HL-60 (cell line): Measurements from ENCODE around the gene AKT3.

Source experiments
- DNase-seq, 2 experiments: peaks; one replicate each; pipeline ENCODE4 v3.0.0-alpha.2; 2010 to 2020; ENCODE audit warnings: low read depth in 1 of 2, low spot score in 1 of 2
- H3K27ac ChIP-seq: fragments of 250-450 bp; sonication (Bioruptor Pico); replicated peaks from 2 replicates; pipeline ENCODE4 v1.5.1; 2020; ENCODE audit warnings: mild to moderate bottlenecking, moderate library complexity
- H3K27me3 ChIP-seq: fragments of 250-450 bp; sonication (Bioruptor Pico); 2 replicates; pipeline ENCODE4 v1.5.1; 2021; ENCODE audit warnings: mild to moderate bottlenecking, moderate library complexity; ENCODE audit not compliant: insufficient read depth, poor library complexity, severe bottlenecking
- H3K4me3 ChIP-seq: replicated peaks from 2 replicates; pipeline ENCODE4 v1.5.1; 2011; ENCODE audit warnings: mild to moderate bottlenecking, control low read depth, low read length; ENCODE audit not compliant: insufficient read depth
- GABPA ChIP-seq: IDR thresholded peaks from 2 replicates; pipeline ENCODE4 v1.6.1; 2012; ENCODE audit warnings: low read depth
- POLR2AphosphoS5 ChIP-seq: IDR thresholded peaks from 2 replicates; pipeline ENCODE4 v1.6.1; 2012; ENCODE audit warnings: low read depth
- SPI1 ChIP-seq: IDR thresholded peaks from 2 replicates; pipeline ENCODE4 v1.6.1; 2012; ENCODE audit warnings: low read depth, mild to moderate bottlenecking, borderline replicate concordance
- TF ChIP-seq, protein P1 (sequence below): IDR thresholded peaks from one replicate; pipeline ENCODE4 v1.5.1; 2011; ENCODE audit warnings: low read length, control low read depth, inconsistent platforms; ENCODE audit not compliant: insufficient read depth
- TF ChIP-seq, protein P2 (sequence below): IDR thresholded peaks from 2 replicates; pipeline ENCODE4 v1.6.1; 2012; ENCODE audit warnings: low read depth; ENCODE audit not compliant: insufficient replicate concordance

The AKT3 gene

DNA sequence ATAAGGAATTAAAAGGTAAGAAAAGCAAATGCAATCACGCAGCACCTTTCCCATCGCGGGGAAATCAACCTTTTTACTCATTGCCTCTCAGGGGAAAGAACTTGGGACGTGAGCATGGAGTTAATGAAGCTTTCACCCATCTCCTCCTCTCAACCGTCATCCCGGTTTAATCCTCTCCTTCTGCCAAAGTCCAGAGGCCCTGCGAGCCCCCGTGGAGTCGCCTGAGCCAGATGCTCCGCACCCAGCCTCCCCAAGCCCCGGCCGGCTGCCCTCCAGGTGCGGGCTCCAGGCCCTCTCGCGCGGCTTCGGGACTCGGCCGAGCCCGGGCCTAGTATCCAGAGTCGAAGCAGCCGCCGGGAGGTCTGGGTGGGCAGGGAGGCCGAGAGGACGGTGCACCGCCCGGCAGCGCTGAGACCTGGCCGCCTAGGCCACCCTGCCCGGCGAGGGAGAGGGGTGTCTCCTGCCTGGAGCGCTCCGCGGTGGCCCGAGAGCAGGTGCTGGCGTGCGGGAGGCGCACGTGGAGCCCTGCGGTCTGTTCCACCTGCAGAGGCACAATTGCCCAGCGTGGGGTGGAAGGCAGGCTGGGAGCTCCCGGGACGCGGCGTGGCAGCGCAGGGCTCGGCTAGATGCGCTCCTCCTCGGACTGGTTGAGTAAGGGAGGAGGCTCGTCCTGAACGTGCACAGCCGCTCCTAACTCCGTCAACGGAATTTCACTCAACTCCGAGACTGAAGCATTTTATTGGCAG lies 375.7 kb downstream of the AKT3 start:
- DNase-seq, result no peak
- no peak overlapping the region for H3K4me3 ChIP-seq
- H3K27ac ChIP-seq, result no peak overlapping the region
- no peaks in the 10 kb centered on the region for H3K27me3 ChIP-seq
- TF ChIP-seq, protein P1, sequence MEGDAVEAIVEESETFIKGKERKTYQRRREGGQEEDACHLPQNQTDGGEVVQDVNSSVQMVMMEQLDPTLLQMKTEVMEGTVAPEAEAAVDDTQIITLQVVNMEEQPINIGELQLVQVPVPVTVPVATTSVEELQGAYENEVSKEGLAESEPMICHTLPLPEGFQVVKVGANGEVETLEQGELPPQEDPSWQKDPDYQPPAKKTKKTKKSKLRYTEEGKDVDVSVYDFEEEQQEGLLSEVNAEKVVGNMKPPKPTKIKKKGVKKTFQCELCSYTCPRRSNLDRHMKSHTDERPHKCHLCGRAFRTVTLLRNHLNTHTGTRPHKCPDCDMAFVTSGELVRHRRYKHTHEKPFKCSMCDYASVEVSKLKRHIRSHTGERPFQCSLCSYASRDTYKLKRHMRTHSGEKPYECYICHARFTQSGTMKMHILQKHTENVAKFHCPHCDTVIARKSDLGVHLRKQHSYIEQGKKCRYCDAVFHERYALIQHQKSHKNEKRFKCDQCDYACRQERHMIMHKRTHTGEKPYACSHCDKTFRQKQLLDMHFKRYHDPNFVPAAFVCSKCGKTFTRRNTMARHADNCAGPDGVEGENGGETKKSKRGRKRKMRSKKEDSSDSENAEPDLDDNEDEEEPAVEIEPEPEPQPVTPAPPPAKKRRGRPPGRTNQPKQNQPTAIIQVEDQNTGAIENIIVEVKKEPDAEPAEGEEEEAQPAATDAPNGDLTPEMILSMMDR, result no peak
- TF ChIP-seq SPI1 (no peak), POLR2AphosphoS5 (no peak), GABPA (no peak)
- TF ChIP-seq, protein P2, sequence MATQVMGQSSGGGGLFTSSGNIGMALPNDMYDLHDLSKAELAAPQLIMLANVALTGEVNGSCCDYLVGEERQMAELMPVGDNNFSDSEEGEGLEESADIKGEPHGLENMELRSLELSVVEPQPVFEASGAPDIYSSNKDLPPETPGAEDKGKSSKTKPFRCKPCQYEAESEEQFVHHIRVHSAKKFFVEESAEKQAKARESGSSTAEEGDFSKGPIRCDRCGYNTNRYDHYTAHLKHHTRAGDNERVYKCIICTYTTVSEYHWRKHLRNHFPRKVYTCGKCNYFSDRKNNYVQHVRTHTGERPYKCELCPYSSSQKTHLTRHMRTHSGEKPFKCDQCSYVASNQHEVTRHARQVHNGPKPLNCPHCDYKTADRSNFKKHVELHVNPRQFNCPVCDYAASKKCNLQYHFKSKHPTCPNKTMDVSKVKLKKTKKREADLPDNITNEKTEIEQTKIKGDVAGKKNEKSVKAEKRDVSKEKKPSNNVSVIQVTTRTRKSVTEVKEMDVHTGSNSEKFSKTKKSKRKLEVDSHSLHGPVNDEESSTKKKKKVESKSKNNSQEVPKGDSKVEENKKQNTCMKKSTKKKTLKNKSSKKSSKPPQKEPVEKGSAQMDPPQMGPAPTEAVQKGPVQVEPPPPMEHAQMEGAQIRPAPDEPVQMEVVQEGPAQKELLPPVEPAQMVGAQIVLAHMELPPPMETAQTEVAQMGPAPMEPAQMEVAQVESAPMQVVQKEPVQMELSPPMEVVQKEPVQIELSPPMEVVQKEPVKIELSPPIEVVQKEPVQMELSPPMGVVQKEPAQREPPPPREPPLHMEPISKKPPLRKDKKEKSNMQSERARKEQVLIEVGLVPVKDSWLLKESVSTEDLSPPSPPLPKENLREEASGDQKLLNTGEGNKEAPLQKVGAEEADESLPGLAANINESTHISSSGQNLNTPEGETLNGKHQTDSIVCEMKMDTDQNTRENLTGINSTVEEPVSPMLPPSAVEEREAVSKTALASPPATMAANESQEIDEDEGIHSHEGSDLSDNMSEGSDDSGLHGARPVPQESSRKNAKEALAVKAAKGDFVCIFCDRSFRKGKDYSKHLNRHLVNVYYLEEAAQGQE, result no peak

DNA sequence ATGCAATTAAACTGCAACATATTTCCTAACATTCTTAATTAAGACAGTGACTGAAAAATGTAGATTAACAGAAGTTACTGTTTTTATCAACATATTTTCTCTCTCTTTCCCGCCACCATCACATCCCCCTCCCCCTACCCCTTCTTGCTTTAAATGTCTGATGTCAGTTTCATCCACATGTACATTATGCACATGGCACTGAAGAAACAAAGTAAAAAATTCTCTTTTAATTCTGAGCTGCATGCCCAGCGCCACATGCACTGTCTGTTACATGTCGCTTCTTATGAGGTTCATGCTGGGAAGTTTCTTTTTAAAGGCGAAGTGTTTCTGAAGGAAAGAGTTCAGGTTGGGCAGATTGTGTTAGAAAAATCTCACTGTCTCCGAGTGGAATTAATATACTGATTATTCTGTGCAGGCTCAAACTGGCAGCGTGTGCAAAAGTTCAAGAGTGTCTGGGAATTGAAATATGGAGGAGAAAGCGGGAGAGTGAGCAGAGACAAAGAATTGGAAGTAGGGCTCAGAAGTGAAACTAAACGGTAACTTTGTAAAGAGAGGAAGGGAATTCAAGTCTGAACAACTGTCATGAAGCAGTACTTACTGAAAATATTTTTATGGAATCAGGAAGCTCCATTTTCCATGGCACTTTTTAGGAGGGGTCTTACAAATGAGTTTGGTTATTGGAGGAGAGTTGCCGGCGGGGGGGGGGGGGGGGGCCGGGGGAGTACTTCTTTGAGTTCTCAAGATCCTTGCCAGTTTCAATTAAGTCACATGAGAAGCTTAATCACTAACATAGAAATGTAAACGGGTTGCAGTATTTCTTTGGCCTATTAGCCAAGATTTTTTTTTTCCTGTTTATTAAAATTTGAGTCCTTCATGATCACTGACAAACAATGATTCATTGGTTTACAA lies 376.6 kb downstream of the AKT3 start:
- H3K4me3 ChIP-seq, result no peak overlapping the region
- H3K27ac ChIP-seq, result peak overlapping the region; percentile 45; the same call in 1 of the 2 replicates
- H3K27me3 ChIP-seq, result no peaks in the 10 kb centered on the region
- TF ChIP-seq GABPA (no peak), SPI1 (no peak), POLR2AphosphoS5 (no peak)
- TF ChIP-seq, protein P1, result no peak
- TF ChIP-seq, protein P2, result no peak
- DNase-seq, result no peak

DNA sequence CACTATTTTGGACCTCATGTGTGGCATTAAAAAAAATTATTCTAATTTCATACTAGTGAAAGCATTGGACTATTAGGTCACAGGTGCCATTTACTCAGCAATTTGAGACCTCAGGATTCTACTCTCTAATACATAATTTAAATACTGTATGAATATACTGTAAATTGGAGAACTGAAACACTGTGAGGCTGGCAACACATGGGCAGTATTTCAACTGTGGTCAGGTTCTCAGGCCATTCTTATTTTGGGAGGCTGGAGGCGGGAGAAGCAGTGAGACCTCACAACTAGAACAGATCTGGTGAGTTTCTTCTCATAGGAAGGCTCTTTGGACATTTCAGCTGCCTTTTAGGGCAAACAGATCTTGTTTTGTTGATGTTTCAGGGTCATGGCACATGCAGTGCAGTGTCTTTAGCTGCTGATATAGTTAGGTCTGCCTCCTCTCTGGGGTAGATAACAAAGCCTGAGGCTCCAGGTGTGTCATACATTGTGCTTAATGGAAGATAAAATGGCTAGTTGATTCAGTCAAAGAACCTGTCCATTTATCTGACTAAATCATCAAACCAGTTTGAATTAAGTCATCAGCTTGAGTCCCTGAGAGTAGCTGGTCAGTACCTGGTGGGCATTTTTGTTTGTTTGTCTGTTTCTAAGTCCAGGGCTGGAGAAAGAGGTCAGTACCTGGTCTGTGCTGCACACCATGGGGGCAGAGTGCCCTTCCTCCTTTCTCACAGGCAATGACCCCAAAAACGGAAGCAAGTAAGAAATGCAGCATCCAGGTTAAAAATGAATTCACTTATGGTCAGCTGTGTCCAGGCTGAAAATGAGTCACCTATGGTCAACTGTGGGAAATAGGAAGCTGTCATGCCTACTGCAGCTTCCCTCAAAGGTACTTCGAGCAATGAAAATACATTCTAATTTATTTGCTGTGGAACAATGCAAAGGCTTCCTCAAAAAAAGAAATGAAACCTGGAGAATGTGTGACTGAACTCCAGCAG lies 378.0 kb downstream of the AKT3 start:
- no peak for DNase-seq
- no peak overlapping the region for H3K27ac ChIP-seq
- no peak for TF ChIP-seq SPI1
- TF ChIP-seq, protein P2, result no peak
- no peak for TF ChIP-seq GABPA
- TF ChIP-seq, protein P1, result no peak
- no peak for TF ChIP-seq POLR2AphosphoS5
- no peaks in the 10 kb centered on the region for H3K27me3 ChIP-seq
- H3K4me3 ChIP-seq, result no peak overlapping the region
